Breast epithelium (tissue), 4 donors: ENCODE results near the gene EIF4E3. TPM values are rescaled to one million over a fixed set of nuclear protein-coding genes. Genes with fewer than 3 reads are reported as not detected.

Source experiments
- DNase-seq, 2 donors: peaks; one replicate each; pipeline ENCODE4 v3.0.0-alpha.2; 2019; ENCODE audit warnings: low spot score in 2 of 2
- H3K27ac ChIP-seq, 2 donors: fragments of 200-600 bp; sonication (generic) in 1 of 2; one replicate each; pipeline ENCODE4 v1.5.1; 2016 to 2019; ENCODE audit warnings: mild to moderate bottlenecking in 1 of 2
- H3K27me3 ChIP-seq, 2 donors: fragments of 200-600 bp; sonication (generic) in 1 of 2; one replicate each; pipeline versions ENCODE4 v1.5.1 to v1.6.0; 2017 to 2019; ENCODE audit warnings: control low read depth in 1 of 2, mild to moderate bottlenecking in 1 of 2
- H3K36me3 ChIP-seq: fragments of 200-600 bp; one replicate; pipeline ENCODE4 v1.5.1; 2019
- H3K4me1 ChIP-seq, 2 donors: fragments of 200-600 bp; sonication (generic); one replicate each; pipeline ENCODE4 v1.5.1; 2016 to 2019; ENCODE audit warnings: control low read depth in 1 of 2
- H3K4me3 ChIP-seq, 3 donors: fragments of 200-600 bp; sonication (generic); 1 replicate in 2 of 3; 2 replicates in 1 of 3; pipeline ENCODE4 v1.5.1; 2016 to 2019; ENCODE audit warnings: mild to moderate bottlenecking in 3 of 3, moderate library complexity in 2 of 3
- H3K9me3 ChIP-seq, 2 donors: fragments of 200-600 bp; sonication (generic) in 1 of 2; one replicate each; pipeline ENCODE4 v1.5.1; 2016 to 2019; ENCODE audit warnings: control low read depth in 1 of 2
- CTCF ChIP-seq, 3 donors: fragments of 450-650 bp; IDR thresholded peaks; one replicate each; pipeline ENCODE4 v1.5.1; 2016 to 2017; ENCODE audit warnings: antibody characterized with exemption in 3 of 3, mild to moderate bottlenecking in 3 of 3, moderate library complexity in 3 of 3
- POLR2A ChIP-seq: fragments of 450-650 bp; IDR thresholded peaks from one replicate; pipeline ENCODE4 v1.6.1; 2016; ENCODE audit warnings: antibody characterized with exemption, mild to moderate bottlenecking, moderate library complexity
- POLR2AphosphoS5 ChIP-seq, 3 donors: sonication (generic); formaldehyde crosslinking; IDR thresholded peaks; one replicate each; pipeline ENCODE4 v1.6.1; 2017; ENCODE audit warnings: antibody characterized with exemption in 3 of 3
- intact Hi-C: fragments of 100-400 bp; cut with DNase I; formaldehyde crosslinking; loops from one replicate; pipeline ENCODE4 v1.15.1; 2023; ENCODE audit warnings: low total_unique reads
- total RNA-seq, 3 donors: library from RNA; depleted of rRNA; stranded (reverse); fragments of >200 nt; gene quantifications; one replicate each; pipeline ENCODE4 v1.1.0, GENCODE V29; 2016

The EIF4E3 gene
- total RNA-seq, 3 donors from 2014 or later = 16.1 to 34.4 (median 19.3) TPM

- Histone ChIP-seq H3K9me3 (no peaks in the 10 kb centered on the region), H3K4me1 (no peaks in the 10 kb centered on the region), H3K27me3 (no peaks in the 10 kb centered on the region), H3K4me3 (no peak overlapping the region), H3K36me3 (no peaks in the 10 kb centered on the region), H3K27ac (no peak overlapping the region)
- no peak for DNase-seq
- TF ChIP-seq POLR2AphosphoS5 (IDR thresholded peaks at IDR 0.05) (no peak), POLR2A (no peak), CTCF (IDR thresholded peaks at IDR 0.05) (no peak)
- intact Hi-C loops = no loop called here
Measured at GRCh38 chr3:71718072-71718471, 7.1 kb downstream of the EIF4E3 start.

- Histone ChIP-seq H3K27ac (no peak overlapping the region), H3K27me3 (no peaks in the 10 kb centered on the region), H3K4me3 (no peak overlapping the region), H3K36me3 (no peaks in the 10 kb centered on the region), H3K9me3 (no peaks in the 10 kb centered on the region), H3K4me1 (no peaks in the 10 kb centered on the region)
- no peak for TF ChIP-seq POLR2A
- no peak for DNase-seq
- intact Hi-C loops = no loop called here
Measured at GRCh38 chr3:71714595-71714994, 10.6 kb downstream of the EIF4E3 start.

- no peaks in the 10 kb centered on the region for H3K9me3 ChIP-seq
- intact Hi-C loops = no loop called here
- DNase-seq = no peak
- H3K36me3 ChIP-seq = no peaks in the 10 kb centered on the region
- no peak for TF ChIP-seq POLR2A
- TF ChIP-seq POLR2AphosphoS5 (IDR thresholded peaks at IDR 0.05) = no peak
- TF ChIP-seq CTCF (IDR thresholded peaks at IDR 0.05) = no peak
- no peaks in the 10 kb centered on the region for H3K4me1 ChIP-seq
- H3K4me3 ChIP-seq = no peak overlapping the region
- no peak overlapping the region for H3K27ac ChIP-seq
- H3K27me3 ChIP-seq = no peaks in the 10 kb centered on the region
Measured at GRCh38 chr3:71713041-71713440, 12.2 kb downstream of the EIF4E3 start.

- Histone ChIP-seq H3K4me1 (no peaks in the 10 kb centered on the region), H3K27ac (no peak overlapping the region), H3K9me3 (no peaks in the 10 kb centered on the region), H3K27me3 (no peaks in the 10 kb centered on the region), H3K36me3 (no peaks in the 10 kb centered on the region), H3K4me3 (no peak overlapping the region)
- intact Hi-C loops = no loop called here
- peak; percentile 48 to 61 (median 57) for TF ChIP-seq CTCF (IDR thresholded peaks at IDR 0.05)
- TF ChIP-seq POLR2A = no peak
- no peak for DNase-seq
Measured at GRCh38 chr3:71710906-71711494, 14.2 kb downstream of the EIF4E3 start.

- intact Hi-C loops = loop anchor here (10.0 kb wide), 1 partner anchor 1115 kb away; no protein-coding TSS in a partner anchor
- DNase-seq = no peak
- H3K27me3 ChIP-seq = no peaks in the 10 kb centered on the region
- no peak overlapping the region for H3K27ac ChIP-seq
- H3K9me3 ChIP-seq = no peaks in the 10 kb centered on the region
- TF ChIP-seq POLR2A = no peak
- TF ChIP-seq POLR2AphosphoS5 (IDR thresholded peaks at IDR 0.05) = no peak
- no peak for TF ChIP-seq CTCF (IDR thresholded peaks at IDR 0.05)
- H3K36me3 ChIP-seq = no peaks in the 10 kb centered on the region
- no peak overlapping the region for H3K4me3 ChIP-seq
- H3K4me1 ChIP-seq = no peaks in the 10 kb centered on the region
Measured at GRCh38 chr3:71709908-71710511, 15.2 kb downstream of the EIF4E3 start.
